ENCODE data around the gene RALGAPA2.

DNA sequence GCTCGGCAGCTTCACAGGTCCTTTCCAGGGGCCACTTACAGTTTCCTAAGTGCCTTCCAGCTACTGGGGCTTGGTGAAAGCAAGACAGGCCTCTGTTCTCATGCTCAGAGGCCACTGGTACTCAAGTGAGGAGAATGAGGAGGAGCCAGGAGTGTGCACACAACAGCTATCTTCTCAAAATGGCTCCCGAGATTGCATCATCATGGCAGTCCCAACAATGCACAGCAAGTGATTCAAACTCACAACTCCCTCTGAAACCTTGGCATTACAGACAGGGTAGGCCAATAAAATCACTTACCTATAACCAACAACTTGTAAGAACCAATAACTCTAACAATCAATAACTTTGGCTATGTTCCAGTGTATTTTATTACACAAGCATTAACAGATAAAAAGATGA, 77.4 kb downstream of the RALGAPA2 start:
- TF ChIP-seq CTCF (IDR thresholded peaks at IDR 0.05) (no peak), POLR2A (IDR thresholded peaks at IDR 0.05) (no peak)
